Liver (tissue), 9 donors: ENCODE data around the gene ETV6. TPM values are rescaled to one million over a fixed set of nuclear protein-coding genes. Genes with fewer than 3 reads are reported as not detected.

Experiments
- DNase-seq: peaks from one replicate; pipeline ENCODE4 v3.0.0-alpha.2; 2017; ENCODE audit warnings: low spot score
- H3K27ac ChIP-seq, 2 donors: one replicate each; pipeline ENCODE4 v1.7.0; 2013; ENCODE audit warnings: inconsistent platforms in 2 of 2, low read length in 2 of 2, control low read depth in 1 of 2, low read depth in 1 of 2, mild to moderate bottlenecking in 1 of 2
- H3K27me3 ChIP-seq, 4 donors: one replicate each; pipeline versions ENCODE4 v1.6.1 to v1.7.0; 2013; ENCODE audit warnings: low read length in 3 of 4, inconsistent platforms in 1 of 4, mild to moderate bottlenecking in 1 of 4, moderate library complexity in 1 of 4; ENCODE audit not compliant: control insufficient read depth in 4 of 4, insufficient read depth in 4 of 4
- H3K36me3 ChIP-seq, 4 donors: one replicate each; pipeline versions ENCODE4 v1.6.1 to v1.7.0; 2013; ENCODE audit warnings: low read length in 3 of 4, mild to moderate bottlenecking in 3 of 4, low read depth in 1 of 4, moderate library complexity in 1 of 4; ENCODE audit not compliant: control insufficient read depth in 4 of 4, insufficient read depth in 3 of 4
- H3K4me1 ChIP-seq, 4 donors: one replicate each; pipeline versions ENCODE4 v1.6.1 to v1.7.0; 2013; ENCODE audit warnings: low read length in 3 of 4, mild to moderate bottlenecking in 3 of 4, moderate library complexity in 1 of 4; ENCODE audit not compliant: control insufficient read depth in 4 of 4, insufficient read depth in 4 of 4
- H3K4me3 ChIP-seq, 3 donors: one replicate each; pipeline versions ENCODE4 v1.6.1 to v1.7.0; 2013; ENCODE audit warnings: low read length in 3 of 3, control low read depth in 1 of 3, low read depth in 1 of 3, mild to moderate bottlenecking in 1 of 3
- H3K9ac ChIP-seq, 2 donors: one replicate each; pipeline ENCODE4 v1.7.0; 2013; ENCODE audit warnings: low read length in 2 of 2, mild to moderate bottlenecking in 2 of 2, moderate library complexity in 2 of 2, control low read depth in 1 of 2, low read depth in 1 of 2
- H3K9me3 ChIP-seq, 4 donors: one replicate each; pipeline versions ENCODE4 v1.6.1 to v1.7.0; 2013; ENCODE audit warnings: low read length in 3 of 4; ENCODE audit not compliant: control insufficient read depth in 4 of 4
- EGR1 ChIP-seq, 2 donors: IDR thresholded peaks; 2 replicates each; pipeline ENCODE4 v1.6.1; 2016 to 2018; ENCODE audit warnings: antibody characterized with exemption in 2 of 2, low read depth in 2 of 2
- FOXA1 ChIP-seq: IDR thresholded peaks from 2 replicates; pipeline ENCODE4 v1.6.1; 2016; ENCODE audit warnings: antibody characterized with exemption
- FOXA2 ChIP-seq: IDR thresholded peaks from 2 replicates; pipeline ENCODE4 v1.6.1; 2016; ENCODE audit warnings: antibody characterized with exemption
- GABPA ChIP-seq, 2 donors: IDR thresholded peaks in 1 of 2; conservative IDR thresholded peaks in 1 of 2; 2 replicates each; pipeline ENCODE4 v1.6.1; 2016; ENCODE audit warnings: antibody characterized with exemption in 2 of 2, mild to moderate bottlenecking in 1 of 2, moderate library complexity in 1 of 2
- HNF4A ChIP-seq, 2 donors: conservative IDR thresholded peaks; 2 replicates each; pipeline ENCODE4 v1.6.1; 2016; ENCODE audit warnings: antibody characterized with exemption in 2 of 2, mild to moderate bottlenecking in 2 of 2
- HNF4G ChIP-seq: IDR thresholded peaks from 2 replicates; pipeline ENCODE4 v1.6.1; 2016; ENCODE audit warnings: antibody characterized with exemption
- JUND ChIP-seq, 2 donors: IDR thresholded peaks; 2 replicates each; pipeline ENCODE4 v1.6.1; 2016; ENCODE audit warnings: antibody characterized with exemption in 2 of 2
- NR2F2 ChIP-seq: IDR thresholded peaks from 2 replicates; pipeline ENCODE4 v1.6.1; 2016; ENCODE audit warnings: antibody characterized with exemption
- RAD21 ChIP-seq, 2 donors: IDR thresholded peaks; 2 replicates each; pipeline ENCODE4 v1.6.1; 2016; ENCODE audit warnings: antibody characterized with exemption in 2 of 2, mild to moderate bottlenecking in 2 of 2
- RXRA ChIP-seq, 2 donors: IDR thresholded peaks; 2 replicates each; pipeline ENCODE4 v1.6.1; 2017 to 2018; ENCODE audit warnings: antibody characterized with exemption in 2 of 2, mild to moderate bottlenecking in 1 of 2
- SP1 ChIP-seq: IDR thresholded peaks from 2 replicates; pipeline ENCODE4 v1.6.1; 2018; ENCODE audit warnings: antibody characterized with exemption, mild to moderate bottlenecking
- WGBS: extraction: QIAGEN DNeasy Blood & Tissue Kit; methylation state at CpG from one replicate; pipeline ENCODE4 v1.1.7; 2013; 5-methylcytosine and 5-hydroxymethylcytosine counted together
- polyA plus RNA-seq, 2 donors: library from polyadenylated mRNA; stranded (reverse) in 1 of 2; unstranded in 1 of 2; fragments of 200-250 nt in 1 of 2; fragments of >200 nt in 1 of 2; fragmentation: Nextera tagmentation in 1 of 2; extraction: Ambion mirVana in 1 of 2; gene quantifications; one replicate each; pipeline versions ENCODE4 v1.2.1 to v1.2.3, GENCODE V29; 2013 to 2015
- total RNA-seq, 2 donors: library from RNA; depleted of rRNA; stranded (reverse); fragments of >200 nt; gene quantifications; one replicate each; pipeline ENCODE4 v1.2.3, GENCODE V29; 2014
- TF ChIP-seq, protein P1 (sequence below): IDR thresholded peaks from 2 replicates; pipeline ENCODE4 v1.6.1; 2016; ENCODE audit warnings: antibody characterized with exemption, mild to moderate bottlenecking
- TF ChIP-seq, protein P2 (sequence below): IDR thresholded peaks from 2 replicates; pipeline ENCODE4 v1.6.1; 2016; ENCODE audit warnings: antibody characterized with exemption
- TF ChIP-seq, protein P3 (sequence below): fragments of 150-350 bp; IDR thresholded peaks from 2 replicates; pipeline ENCODE4 v1.5.1; 2017; ENCODE audit warnings: improper control_type of control experiment, low read depth, low read length; ENCODE audit not compliant: missing input control
- donor health status: healthy.
- donor health status: healthy.
- donor health status: healthy.
- donor health status: healthy.
- donor health status: healthy.

The ETV6 gene
- total and polyA plus RNA-seq, 4 donors = 2.0 to 6.2 (median 3.5) TPM

DNA sequence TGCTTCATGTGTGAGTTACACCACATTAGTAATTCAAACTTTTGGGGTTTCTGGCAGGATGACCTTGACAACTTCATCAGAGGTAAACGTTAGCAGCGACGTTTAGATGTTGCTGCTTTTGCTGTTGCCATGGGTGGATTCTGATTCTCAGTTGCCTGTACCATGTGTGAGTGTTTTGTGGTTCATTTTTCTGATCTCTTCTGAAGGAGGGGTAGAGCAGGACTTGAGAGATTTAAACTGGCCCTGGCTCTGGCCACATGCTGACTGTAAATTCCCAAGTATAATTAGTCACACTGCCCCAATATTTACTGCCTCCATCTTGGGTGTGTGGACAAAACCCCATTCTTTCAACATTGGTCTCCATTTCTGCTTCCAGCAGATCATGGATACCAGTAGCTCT lies 110.4 kb downstream of the ETV6 start:
- TF ChIP-seq HNF4A (conservative IDR thresholded peaks at IDR 0.05) (no peak), JUND (IDR thresholded peaks at IDR 0.05) (no peak), NR2F2 (no peak), EGR1 (IDR thresholded peaks at IDR 0.05; ENCODE audit: low read depth in 2 of 2) (no peak), FOXA2 (no peak), RXRA (IDR thresholded peaks at IDR 0.05) (no peak), RAD21 (IDR thresholded peaks at IDR 0.05) (no peak), HNF4G (no peak), SP1 (no peak), GABPA (IDR thresholded peaks at IDR 0.05 in 1 of 2, conservative IDR thresholded peaks at IDR 0.05 in 1 of 2) (no peak), FOXA1 (no peak)
- TF ChIP-seq, protein P1, sequence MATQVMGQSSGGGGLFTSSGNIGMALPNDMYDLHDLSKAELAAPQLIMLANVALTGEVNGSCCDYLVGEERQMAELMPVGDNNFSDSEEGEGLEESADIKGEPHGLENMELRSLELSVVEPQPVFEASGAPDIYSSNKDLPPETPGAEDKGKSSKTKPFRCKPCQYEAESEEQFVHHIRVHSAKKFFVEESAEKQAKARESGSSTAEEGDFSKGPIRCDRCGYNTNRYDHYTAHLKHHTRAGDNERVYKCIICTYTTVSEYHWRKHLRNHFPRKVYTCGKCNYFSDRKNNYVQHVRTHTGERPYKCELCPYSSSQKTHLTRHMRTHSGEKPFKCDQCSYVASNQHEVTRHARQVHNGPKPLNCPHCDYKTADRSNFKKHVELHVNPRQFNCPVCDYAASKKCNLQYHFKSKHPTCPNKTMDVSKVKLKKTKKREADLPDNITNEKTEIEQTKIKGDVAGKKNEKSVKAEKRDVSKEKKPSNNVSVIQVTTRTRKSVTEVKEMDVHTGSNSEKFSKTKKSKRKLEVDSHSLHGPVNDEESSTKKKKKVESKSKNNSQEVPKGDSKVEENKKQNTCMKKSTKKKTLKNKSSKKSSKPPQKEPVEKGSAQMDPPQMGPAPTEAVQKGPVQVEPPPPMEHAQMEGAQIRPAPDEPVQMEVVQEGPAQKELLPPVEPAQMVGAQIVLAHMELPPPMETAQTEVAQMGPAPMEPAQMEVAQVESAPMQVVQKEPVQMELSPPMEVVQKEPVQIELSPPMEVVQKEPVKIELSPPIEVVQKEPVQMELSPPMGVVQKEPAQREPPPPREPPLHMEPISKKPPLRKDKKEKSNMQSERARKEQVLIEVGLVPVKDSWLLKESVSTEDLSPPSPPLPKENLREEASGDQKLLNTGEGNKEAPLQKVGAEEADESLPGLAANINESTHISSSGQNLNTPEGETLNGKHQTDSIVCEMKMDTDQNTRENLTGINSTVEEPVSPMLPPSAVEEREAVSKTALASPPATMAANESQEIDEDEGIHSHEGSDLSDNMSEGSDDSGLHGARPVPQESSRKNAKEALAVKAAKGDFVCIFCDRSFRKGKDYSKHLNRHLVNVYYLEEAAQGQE = no peak
- TF ChIP-seq, protein P2, sequence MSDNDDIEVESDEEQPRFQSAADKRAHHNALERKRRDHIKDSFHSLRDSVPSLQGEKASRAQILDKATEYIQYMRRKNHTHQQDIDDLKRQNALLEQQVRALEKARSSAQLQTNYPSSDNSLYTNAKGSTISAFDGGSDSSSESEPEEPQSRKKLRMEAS = no peak
- TF ChIP-seq, protein P3, sequence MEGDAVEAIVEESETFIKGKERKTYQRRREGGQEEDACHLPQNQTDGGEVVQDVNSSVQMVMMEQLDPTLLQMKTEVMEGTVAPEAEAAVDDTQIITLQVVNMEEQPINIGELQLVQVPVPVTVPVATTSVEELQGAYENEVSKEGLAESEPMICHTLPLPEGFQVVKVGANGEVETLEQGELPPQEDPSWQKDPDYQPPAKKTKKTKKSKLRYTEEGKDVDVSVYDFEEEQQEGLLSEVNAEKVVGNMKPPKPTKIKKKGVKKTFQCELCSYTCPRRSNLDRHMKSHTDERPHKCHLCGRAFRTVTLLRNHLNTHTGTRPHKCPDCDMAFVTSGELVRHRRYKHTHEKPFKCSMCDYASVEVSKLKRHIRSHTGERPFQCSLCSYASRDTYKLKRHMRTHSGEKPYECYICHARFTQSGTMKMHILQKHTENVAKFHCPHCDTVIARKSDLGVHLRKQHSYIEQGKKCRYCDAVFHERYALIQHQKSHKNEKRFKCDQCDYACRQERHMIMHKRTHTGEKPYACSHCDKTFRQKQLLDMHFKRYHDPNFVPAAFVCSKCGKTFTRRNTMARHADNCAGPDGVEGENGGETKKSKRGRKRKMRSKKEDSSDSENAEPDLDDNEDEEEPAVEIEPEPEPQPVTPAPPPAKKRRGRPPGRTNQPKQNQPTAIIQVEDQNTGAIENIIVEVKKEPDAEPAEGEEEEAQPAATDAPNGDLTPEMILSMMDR = no peak
- Histone ChIP-seq H3K27me3 (no peaks in the 10 kb centered on the region), H3K36me3 (peaks cover 0 to 8% (median 3%) of the 10 kb centered on the region in 4 donors), H3K4me1 (no peaks in the 10 kb centered on the region), H3K9me3 (no peaks in the 10 kb centered on the region), H3K4me3 (no peak overlapping the region), H3K9ac (no peak overlapping the region), H3K27ac (peak overlapping the region in 1 of 2 donors; percentile 42)
- no peak for DNase-seq
- 91% methylated on average over 3 of the region's 3 CpGs for WGBS

DNA sequence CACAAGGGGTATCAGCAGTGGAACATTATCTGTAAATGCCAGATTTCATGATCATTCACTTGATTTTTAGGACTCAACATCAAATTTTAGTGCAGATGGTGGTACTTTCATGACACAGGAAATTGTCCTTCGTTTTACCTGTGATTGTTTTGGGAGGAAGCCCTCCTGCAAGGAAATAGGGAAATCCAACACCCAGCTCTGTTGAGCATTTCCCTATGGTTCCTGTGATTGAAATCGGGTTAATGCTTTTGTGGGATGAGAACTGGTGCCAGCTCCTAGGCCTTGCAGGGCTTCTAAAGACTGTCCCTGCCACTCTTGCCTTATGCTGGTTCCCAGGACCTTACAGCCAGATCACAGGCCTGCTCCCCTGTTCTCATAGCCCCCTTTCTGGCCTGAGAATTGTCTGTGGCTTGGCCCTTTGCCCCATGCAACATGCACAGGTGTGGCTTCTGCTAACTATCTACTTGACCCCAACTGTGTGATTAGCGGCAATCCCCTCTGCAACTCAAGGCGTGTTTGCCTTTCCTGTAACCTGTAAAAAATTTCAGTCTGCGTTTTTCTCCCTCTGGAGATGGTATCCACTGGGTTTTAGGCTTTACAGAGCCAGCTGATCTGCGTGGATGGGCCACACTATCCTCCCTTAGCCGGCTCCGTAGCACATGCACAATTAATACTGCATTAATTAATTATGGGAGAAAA lies 112.5 kb downstream of the ETV6 start:
- TF ChIP-seq JUND (IDR thresholded peaks at IDR 0.05) = no peak
- no peak for TF ChIP-seq RXRA (IDR thresholded peaks at IDR 0.05)
- TF ChIP-seq, protein P2 = no peak
- TF ChIP-seq HNF4A (conservative IDR thresholded peaks at IDR 0.05) = no peak
- no peak for TF ChIP-seq EGR1 (IDR thresholded peaks at IDR 0.05; ENCODE audit: low read depth in 2 of 2)
- no peak for DNase-seq
- Histone ChIP-seq H3K36me3 (no peaks in the 10 kb centered on the region), H3K27ac (peak overlapping the region in 1 of 2 donors; percentile 13), H3K9me3 (no peaks in the 10 kb centered on the region), H3K9ac (no peak overlapping the region), H3K27me3 (no peaks in the 10 kb centered on the region), H3K4me3 (no peak overlapping the region), H3K4me1 (peaks cover 0 to 5% (median 2%) of the 10 kb centered on the region in 4 donors)
- 80% methylated on average over 8 of the region's 8 CpGs for WGBS
